Stomach (tissue), 4 donors: ENCODE measurements around the gene FLYWCH1.
A peak's percentile ranks its signal among the peaks of the same experiment; 100 is the strongest.

Experiments used
- CTCF ChIP-seq, 7 experiments: fragments of 450-650 bp in 4 of 7; fragments of 200-600 bp in 3 of 7; sonication (generic) in 3 of 7; IDR thresholded peaks; one replicate each; pipeline ENCODE4 v1.5.1; 2016 to 2019; ENCODE audit warnings: antibody characterized with exemption in 7 of 7, control low read depth in 2 of 7, mild to moderate bottlenecking in 1 of 7
- EP300 ChIP-seq: sonication (generic); formaldehyde crosslinking; IDR thresholded peaks from one replicate; pipeline ENCODE4 v1.6.1; 2017; ENCODE audit warnings: antibody characterized with exemption
- POLR2A ChIP-seq, 4 donors: fragments of 450-650 bp; IDR thresholded peaks; one replicate each; pipeline ENCODE4 v1.6.1; 2016; ENCODE audit warnings: antibody characterized with exemption in 4 of 4, control low read depth in 2 of 4, mild to moderate bottlenecking in 1 of 4, moderate library complexity in 1 of 4
- POLR2AphosphoS5 ChIP-seq, 3 donors: sonication (generic); formaldehyde crosslinking; IDR thresholded peaks; one replicate each; pipeline ENCODE4 v1.6.1; 2016; ENCODE audit warnings: antibody characterized with exemption in 3 of 3

- TF ChIP-seq CTCF (IDR thresholded peaks at IDR 0.05): no peak
- TF ChIP-seq POLR2A (IDR thresholded peaks at IDR 0.05): no peak
- TF ChIP-seq POLR2AphosphoS5 (IDR thresholded peaks at IDR 0.05): peak in 2 of 3 donors; percentile 7 to 52
- TF ChIP-seq EP300: no peak
Measured at GRCh38 chr16:2912330-2913199, 834 bp downstream of the FLYWCH1 start.
